Astrocyte of the spinal cord (primary cell): ENCODE results near the gene NIPA2.

Source experiments
- DNase-seq: peaks from one replicate; pipeline ENCODE4 v3.0.0; 2011; ENCODE audit warnings: low read depth, low spot score
- H3K4me3 ChIP-seq: 2 replicates; pipeline ENCODE4 v1.5.1; 2011; ENCODE audit warnings: low read depth, mild to moderate bottlenecking, low read length, moderate library complexity
- in situ Hi-C: cut with HindIII; loops from 2 replicates; pipeline ENCODE4 v1.10.0; 2017; ENCODE audit warnings: low sequenced_read_pairs
- TF ChIP-seq, protein P1 (sequence below): IDR thresholded peaks from 2 replicates; pipeline ENCODE4 v1.5.1; 2012; ENCODE audit warnings: low read depth, mild to moderate bottlenecking, low read length, inconsistent platforms

Gene NIPA2

GRCh38 chr15:22873841-22874240 lies 35.4 kb downstream of the NIPA2 start:
- DNase-seq: no peak
- in situ Hi-C loops: no loop called here
- no peak overlapping the region for H3K4me3 ChIP-seq
- TF ChIP-seq, protein P1, sequence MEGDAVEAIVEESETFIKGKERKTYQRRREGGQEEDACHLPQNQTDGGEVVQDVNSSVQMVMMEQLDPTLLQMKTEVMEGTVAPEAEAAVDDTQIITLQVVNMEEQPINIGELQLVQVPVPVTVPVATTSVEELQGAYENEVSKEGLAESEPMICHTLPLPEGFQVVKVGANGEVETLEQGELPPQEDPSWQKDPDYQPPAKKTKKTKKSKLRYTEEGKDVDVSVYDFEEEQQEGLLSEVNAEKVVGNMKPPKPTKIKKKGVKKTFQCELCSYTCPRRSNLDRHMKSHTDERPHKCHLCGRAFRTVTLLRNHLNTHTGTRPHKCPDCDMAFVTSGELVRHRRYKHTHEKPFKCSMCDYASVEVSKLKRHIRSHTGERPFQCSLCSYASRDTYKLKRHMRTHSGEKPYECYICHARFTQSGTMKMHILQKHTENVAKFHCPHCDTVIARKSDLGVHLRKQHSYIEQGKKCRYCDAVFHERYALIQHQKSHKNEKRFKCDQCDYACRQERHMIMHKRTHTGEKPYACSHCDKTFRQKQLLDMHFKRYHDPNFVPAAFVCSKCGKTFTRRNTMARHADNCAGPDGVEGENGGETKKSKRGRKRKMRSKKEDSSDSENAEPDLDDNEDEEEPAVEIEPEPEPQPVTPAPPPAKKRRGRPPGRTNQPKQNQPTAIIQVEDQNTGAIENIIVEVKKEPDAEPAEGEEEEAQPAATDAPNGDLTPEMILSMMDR: no peak

GRCh38 chr15:22874256-22874655 lies 35.8 kb downstream of the NIPA2 start:
- H3K4me3 ChIP-seq: no peak overlapping the region
- in situ Hi-C loops: no loop called here
- TF ChIP-seq, protein P1: no peak
- DNase-seq: no peak

DNA sequence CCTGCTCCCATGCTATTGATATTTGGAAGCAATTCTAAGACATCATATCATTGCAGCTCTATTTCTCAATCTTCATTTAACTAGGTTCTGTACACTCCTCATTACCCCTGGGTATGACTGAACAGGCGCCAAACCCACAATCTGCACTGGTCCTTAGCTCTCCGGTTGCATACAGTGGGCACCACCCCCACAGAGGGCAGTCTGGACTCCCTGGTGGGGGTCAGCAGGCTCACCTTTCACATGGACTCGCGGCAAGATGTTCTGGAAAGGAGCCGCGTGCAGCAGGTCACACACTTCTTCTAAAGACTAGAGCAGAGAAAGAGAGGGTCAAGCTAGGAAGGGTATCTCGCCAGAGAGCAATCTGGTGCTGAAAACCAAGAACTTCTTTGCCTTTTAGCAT lies 36.5 kb downstream of the NIPA2 start:
- DNase-seq: no peak
- in situ Hi-C loops: no loop called here
- no peak overlapping the region for H3K4me3 ChIP-seq
- TF ChIP-seq, protein P1: no peak

GRCh38 chr15:22877117-22877516 lies 38.7 kb downstream of the NIPA2 start:
- TF ChIP-seq, protein P1: no peak
- H3K4me3 ChIP-seq: no peak overlapping the region
- in situ Hi-C loops: no loop called here
- DNase-seq: no peak

GRCh38 chr15:22877607-22878006 lies 39.1 kb downstream of the NIPA2 start:
- in situ Hi-C loops: no loop called here
- DNase-seq: no peak
- H3K4me3 ChIP-seq: no peak overlapping the region
- TF ChIP-seq, protein P1: no peak

GRCh38 chr15:22878103-22878502 lies 39.6 kb downstream of the NIPA2 start:
- H3K4me3 ChIP-seq: no peak overlapping the region
- TF ChIP-seq, protein P1: no peak
- DNase-seq: no peak
- in situ Hi-C loops: no loop called here
